ENCODE measurements around the gene RAD18.

GRCh38 chr3:8997151-8997550 lies 33.9 kb upstream of the RAD18 start:
- no peak for TF ChIP-seq CTCF (conservative IDR thresholded peaks at IDR 0.05; ENCODE audit: low read depth, low read length)
- no peak for TF ChIP-seq EZH2 (IDR thresholded peaks at IDR 0.05; ENCODE audit: low read length, unreplicated experiment)

Measured in PC-3 (cell line).